ENCODE results near the gene C9orf152.

C9orf152 gene

GRCh38 chr9:110160685-110161084 is 47.3 kb downstream of the C9orf152 start:
- Histone ChIP-seq H3K4me3 (replicated peaks; ENCODE audit: insufficient read depth, low read length) (no peak overlapping the region), H3K27ac (replicated peaks) (no peak overlapping the region), H3K27me3 (ENCODE audit: insufficient read depth, poor library complexity, severe bottlenecking) (no peaks in the 10 kb centered on the region)
- no peak for TF ChIP-seq CTCF (IDR thresholded peaks at IDR 0.05; ENCODE audit: insufficient read depth, low read length)
- no peak for TF ChIP-seq POLR2AphosphoS5 (IDR thresholded peaks at IDR 0.05; ENCODE audit: low read depth)
- TF ChIP-seq SPI1 (IDR thresholded peaks at IDR 0.05; ENCODE audit: borderline replicate concordance, low read depth) = no peak
- TF ChIP-seq GABPA (IDR thresholded peaks at IDR 0.05; ENCODE audit: low read depth) = no peak
- TF ChIP-seq REST (IDR thresholded peaks at IDR 0.05; ENCODE audit: insufficient replicate concordance, low read depth) = no peak
- DNase-seq (ENCODE audit: low read depth in 1 of 2, low spot score in 1 of 2) = no peak

GRCh38 chr9:110160123-110160522 is 47.8 kb downstream of the C9orf152 start:
- Histone ChIP-seq H3K27me3 (ENCODE audit: insufficient read depth, poor library complexity, severe bottlenecking) (no peaks in the 10 kb centered on the region), H3K27ac (replicated peaks) (peak overlapping the region; percentile 94), H3K4me3 (replicated peaks; ENCODE audit: insufficient read depth, low read length) (no peak overlapping the region)
- DNase-seq (ENCODE audit: low read depth in 1 of 2, low spot score in 1 of 2) = no peak
- TF ChIP-seq SPI1 (IDR thresholded peaks at IDR 0.05; ENCODE audit: borderline replicate concordance, low read depth) (no peak), POLR2AphosphoS5 (IDR thresholded peaks at IDR 0.05; ENCODE audit: low read depth) (no peak), CTCF (IDR thresholded peaks at IDR 0.05; ENCODE audit: insufficient read depth, low read length) (no peak), GABPA (IDR thresholded peaks at IDR 0.05; ENCODE audit: low read depth) (no peak), REST (IDR thresholded peaks at IDR 0.05; ENCODE audit: insufficient replicate concordance, low read depth) (no peak)

- TF ChIP-seq REST (IDR thresholded peaks at IDR 0.05; ENCODE audit: insufficient replicate concordance, low read depth) (no peak), POLR2AphosphoS5 (IDR thresholded peaks at IDR 0.05; ENCODE audit: low read depth) (no peak)
- Histone ChIP-seq H3K27ac (replicated peaks) (peak overlapping the region; percentile 94), H3K27me3 (ENCODE audit: insufficient read depth, poor library complexity, severe bottlenecking) (no peaks in the 10 kb centered on the region), H3K4me3 (replicated peaks; ENCODE audit: insufficient read depth, low read length) (no peak overlapping the region)
- no peak for DNase-seq (ENCODE audit: low read depth in 1 of 2, low spot score in 1 of 2)
These were observed 49.9 kb downstream of the C9orf152 start for GRCh38 chr9:110157823-110158664.

Data from HL-60 (cell line).